22Rv1 (cell line): ENCODE data around the gene MAST4.

ENCODE experiments used
- CTCF ChIP-seq: fragments of 450-650 bp; IDR thresholded peaks from 2 replicates; pipeline ENCODE4 v1.5.1; 2017; ENCODE audit warnings: mild to moderate bottlenecking
- ZFX ChIP-seq: fragments of 450-650 bp; IDR thresholded peaks from 2 replicates; pipeline ENCODE4 v1.6.1; 2017; ENCODE audit warnings: antibody characterized with exemption, borderline replicate concordance

- TF ChIP-seq CTCF, result no peak
- TF ChIP-seq ZFX, result no peak
Measured at GRCh38 chr5:66621146-66621545, 25.0 kb downstream of the MAST4 start.
